Adrenal gland (tissue), 12 donors: ENCODE measurements around the gene KIFBP. TPM values are rescaled to one million over a fixed set of nuclear protein-coding genes. Genes with fewer than 3 reads are reported as not detected.

Experiments
- DNase-seq, 7 donors: peaks; one replicate each; pipeline ENCODE4 v3.0.0-alpha.2; 2019 to 2020
- H3K27ac ChIP-seq, 5 donors: fragments of 200-600 bp; sonication (generic) in 4 of 5; 1 replicate in 3 of 5; 2 replicates in 2 of 5; pipeline versions ENCODE4 v1.5.1 to v1.8.0; 2016 to 2020; ENCODE audit warnings: mild to moderate bottlenecking in 1 of 5
- H3K27me3 ChIP-seq: fragments of 200-600 bp; 2 replicates; pipeline ENCODE4 v1.8.0; 2021
- H3K36me3 ChIP-seq, 2 donors: fragments of 200-600 bp; replicated peaks in 1 of 2; 1 replicate in 1 of 2; 2 replicates in 1 of 2; pipeline versions ENCODE4 v1.5.1 to v1.8.0; 2018 to 2022
- H3K4me1 ChIP-seq, 2 donors: fragments of 200-600 bp; replicated peaks in 1 of 2; 1 replicate in 1 of 2; 2 replicates in 1 of 2; pipeline versions ENCODE4 v1.5.1 to v1.8.0; 2018 to 2021
- H3K4me3 ChIP-seq, 4 donors: fragments of 200-600 bp; sonication (generic) in 3 of 4; one replicate each; pipeline ENCODE4 v1.5.1; 2016 to 2018
- H3K9me3 ChIP-seq, 3 donors: fragments of 200-600 bp; sonication (generic) in 1 of 3; replicated peaks in 1 of 3; 1 replicate in 2 of 3; 2 replicates in 1 of 3; pipeline versions ENCODE4 v1.5.1 to v1.8.0; 2016 to 2021
- CTCF ChIP-seq, 6 experiments: fragments of 450-650 bp in 4 of 6; fragments of 200-600 bp in 2 of 6; sonication (generic) in 1 of 6; IDR thresholded peaks; 1 replicate in 5 of 6; 2 replicates in 1 of 6; pipeline versions ENCODE4 v1.5.1 to v1.8.0; 2016 to 2021; ENCODE audit warnings: antibody characterized with exemption in 6 of 6, mild to moderate bottlenecking in 2 of 6, moderate library complexity in 1 of 6
- POLR2A ChIP-seq, 2 donors: fragments of 450-650 bp; IDR thresholded peaks; one replicate each; pipeline ENCODE4 v1.6.1; 2017; ENCODE audit warnings: antibody characterized with exemption in 2 of 2, mild to moderate bottlenecking in 2 of 2, moderate library complexity in 1 of 2
- WGBS, 4 donors: extraction: QIAGEN DNeasy Blood & Tissue Kit in 2 of 4; methylation state at CpG; one replicate each; pipeline versions ENCODE4 v1.1.5 to v1.1.7; 2013 to 2017; 5-methylcytosine and 5-hydroxymethylcytosine counted together
- intact Hi-C, 2 donors: fragments of 100-400 bp; cut with DNase I; formaldehyde crosslinking; loops; one replicate each; pipeline versions ENCODE4 v1.14.1 to v1.15.0; 2022 to 2023
- polyA plus RNA-seq, 3 donors: library from polyadenylated mRNA; stranded (reverse); fragments of 200-250 nt in 2 of 3; fragments of 350-450 nt in 1 of 3; fragmentation: Illumina TruSeq in 1 of 3; extraction: RNeasy Lipid Tissue Mini Kit (QIAGEN cat#74804) in 1 of 3; gene quantifications; one replicate each; pipeline ENCODE4 v1.2.3, GENCODE V29; 2013 to 2014
- total RNA-seq, 9 donors: library from RNA; depleted of rRNA in 4 of 9; stranded (reverse); fragments of >200 nt in 4 of 9; fragments of 120-200 nt in 1 of 9; fragmentation: NEBNext Ultra II Directional in 1 of 9; extraction: Animal tissue kit (Norgen Biotek cat#: 25700) in 1 of 9; gene quantifications; one replicate each; pipeline versions ENCODE4 v1.1.0 to v1.2.4, GENCODE V29; 2013 to 2023
- donor health status: healthy with polysubstance abuse.
- donor health status: Bipolar disorder and iron deficiency.
- donor health status: DM: yes; HTN: yes; CAD: no.
- donor health status: DM: no; HTN: no; CAD: no.
- donor health status: DM: no; HTN: no; CAD: no.
- donor health status: DM: yes; HTN: yes; CAD: no.

KIFBP gene
- total and polyA plus RNA-seq, 12 donors: 15.1 to 76.2 (median 41.0) TPM

DNA sequence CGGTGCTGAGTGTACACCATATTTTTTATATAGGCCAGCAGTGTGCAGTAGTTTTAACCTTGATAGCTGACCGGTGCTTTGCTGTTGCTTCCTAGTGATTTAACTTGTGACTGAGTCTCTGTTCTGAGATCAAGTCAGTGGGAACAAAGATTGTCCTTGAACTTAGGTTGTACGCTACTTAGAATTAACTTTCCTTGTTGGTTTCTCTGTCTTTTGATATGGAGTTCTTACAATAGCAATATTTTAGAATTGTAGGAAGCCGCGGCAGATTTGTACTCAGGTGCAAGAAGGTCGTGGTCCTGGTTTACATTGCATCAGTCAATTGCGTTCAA is 31.4 kb upstream of the KIFBP start:
- WGBS, 4 donors: 41 to 63% (median 47%) methylated on average over 7 of the region's 7 CpGs
- Histone ChIP-seq H3K4me3 (peak overlapping the region in 1 of 4 donors; percentile 70), H3K27ac (peak overlapping the region; percentile 73 to 98 (median 91)), H3K27me3 (no peaks in the 10 kb centered on the region), H3K9me3 (no peaks in the 10 kb centered on the region), H3K4me1 (peaks cover 6 to 23% of the 10 kb centered on the region in 2 donors), H3K36me3 (peaks cover 0 to 25% of the 10 kb centered on the region in 2 donors)
- intact Hi-C loops: no loop called here
- TF ChIP-seq CTCF (IDR thresholded peaks at IDR 0.05) (no peak), POLR2A (IDR thresholded peaks at IDR 0.05) (no peak)
- DNase-seq: no peak

DNA sequence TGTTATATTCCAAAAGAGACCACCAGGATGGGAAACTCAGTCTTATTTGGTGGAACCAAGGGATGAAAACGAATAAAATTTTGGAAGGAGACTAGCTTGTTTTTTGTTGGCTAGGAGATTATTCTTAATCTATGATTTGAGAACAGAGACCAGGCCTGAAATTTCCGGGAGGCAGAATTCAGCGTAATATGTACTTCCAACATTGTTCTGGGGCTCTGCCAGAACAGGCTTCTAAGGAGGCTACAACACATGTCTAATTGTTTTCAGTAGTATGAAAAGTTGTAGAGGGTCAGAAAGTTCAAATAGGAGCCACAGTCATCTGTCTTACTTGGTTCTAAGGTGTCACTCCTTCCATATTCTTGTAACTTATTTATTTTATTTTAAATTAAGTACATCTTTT is 30.9 kb upstream of the KIFBP start:
- Histone ChIP-seq H3K36me3 (peaks cover 0 to 29% of the 10 kb centered on the region in 2 donors), H3K4me3 (peak overlapping the region in 1 of 4 donors; percentile 70), H3K27me3 (no peaks in the 10 kb centered on the region), H3K27ac (peak overlapping the region in 4 of 5 donors; percentile 73 to 98 (median 90)), H3K4me1 (peaks cover 6 to 23% of the 10 kb centered on the region in 2 donors), H3K9me3 (no peaks in the 10 kb centered on the region)
- intact Hi-C loops: no loop called here
- DNase-seq: peak in 1 of 7 donors; percentile 20
- TF ChIP-seq POLR2A (IDR thresholded peaks at IDR 0.05) (no peak), CTCF (IDR thresholded peaks at IDR 0.05) (no peak)
- 63 to 79% (median 74%) methylated on average over 3 of the region's 3 CpGs for WGBS, 4 donors

DNA sequence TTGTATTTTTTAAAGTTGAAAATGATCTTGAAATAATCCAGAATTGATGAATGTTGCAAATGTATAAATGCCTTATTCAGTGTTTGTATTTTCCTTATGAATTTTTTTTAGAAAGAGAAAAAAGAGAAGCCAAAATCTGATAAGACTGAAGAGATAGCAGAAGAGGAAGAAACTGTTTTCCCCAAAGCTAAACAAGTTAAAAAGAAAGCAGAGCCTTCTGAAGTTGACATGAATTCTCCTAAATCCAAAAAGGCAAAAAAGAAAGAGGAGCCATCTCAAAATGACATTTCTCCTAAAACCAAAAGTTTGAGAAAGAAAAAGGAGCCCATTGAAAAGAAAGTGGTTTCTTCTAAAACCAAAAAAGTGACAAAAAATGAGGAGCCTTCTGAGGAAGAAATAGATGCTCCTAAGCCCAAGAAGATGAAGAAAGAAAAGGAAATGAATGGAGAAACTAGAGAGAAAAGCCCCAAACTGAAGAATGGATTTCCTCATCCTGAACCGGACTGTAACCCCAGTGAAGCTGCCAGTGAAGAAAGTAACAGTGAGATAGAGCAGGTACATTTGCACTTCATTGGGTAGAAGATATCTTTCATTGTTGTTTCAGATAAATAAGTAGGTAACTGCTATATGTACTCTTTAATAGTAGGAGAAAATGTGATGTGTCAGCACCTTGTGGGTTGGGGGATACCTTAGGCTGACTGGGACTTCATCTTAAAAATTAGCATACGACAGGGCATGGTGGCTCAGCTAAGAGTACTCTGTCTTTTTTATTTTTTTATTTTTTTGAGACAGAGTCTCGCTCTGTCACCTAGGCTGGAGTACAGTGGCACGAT is 28.7 kb upstream of the KIFBP start:
- no peak for DNase-seq
- 92 to 95% (median 93%) methylated on average over 4 of the region's 4 CpGs for WGBS, 4 donors
- Histone ChIP-seq H3K36me3 (peaks cover 0 to 51% of the 10 kb centered on the region in 2 donors), H3K9me3 (no peaks in the 10 kb centered on the region), H3K27me3 (no peaks in the 10 kb centered on the region), H3K27ac (no peak overlapping the region), H3K4me3 (no peak overlapping the region), H3K4me1 (peaks cover 6 to 23% of the 10 kb centered on the region in 2 donors)
- intact Hi-C loops: no loop called here
- TF ChIP-seq CTCF (IDR thresholded peaks at IDR 0.05) (no peak), POLR2A (IDR thresholded peaks at IDR 0.05) (no peak)

DNA sequence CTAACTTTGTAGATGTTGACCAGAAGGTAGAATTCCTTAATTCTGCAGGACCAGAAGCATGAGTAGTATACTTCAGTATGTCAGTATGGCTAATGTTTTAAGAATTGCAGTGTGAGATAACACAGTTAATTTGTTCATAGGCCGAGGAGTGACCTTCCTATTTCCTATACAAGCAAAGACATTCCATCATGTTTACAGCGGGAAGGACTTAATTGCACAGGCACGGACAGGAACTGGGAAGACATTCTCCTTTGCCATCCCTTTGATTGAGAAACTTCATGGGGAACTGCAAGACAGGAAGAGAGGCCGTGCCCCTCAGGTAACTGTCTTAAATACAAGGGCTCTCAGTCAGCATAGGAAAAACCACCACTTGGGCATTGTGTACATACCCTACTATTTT is 25.5 kb upstream of the KIFBP start:
- H3K36me3 ChIP-seq: peaks cover 0 to 84% of the 10 kb centered on the region in 2 donors

More for the DNA sequence above, 25.5 kb upstream of the KIFBP start:
- Histone ChIP-seq H3K9me3 (no peaks in the 10 kb centered on the region), H3K4me3 (no peak overlapping the region), H3K27ac (no peak overlapping the region), H3K4me1 (peaks cover 0 to 2% of the 10 kb centered on the region in 2 donors), H3K27me3 (no peaks in the 10 kb centered on the region)
- 89 to 96% (median 90%) methylated on average over 4 of the region's 4 CpGs for WGBS, 4 donors
- no peak for DNase-seq
- intact Hi-C loops: no loop called here
- TF ChIP-seq POLR2A (IDR thresholded peaks at IDR 0.05) (no peak), CTCF (IDR thresholded peaks at IDR 0.05) (no peak)
